GM12874 (cell line): ENCODE results near the gene BSPH1.

Source experiments
- TF ChIP-seq, protein P1 (sequence below): IDR thresholded peaks from 2 replicates; pipeline ENCODE4 v1.5.1; 2011; ENCODE audit warnings: low read depth, mild to moderate bottlenecking, control low read depth, low read length, moderate library complexity; ENCODE audit not compliant: insufficient read depth

Gene BSPH1, protein sequence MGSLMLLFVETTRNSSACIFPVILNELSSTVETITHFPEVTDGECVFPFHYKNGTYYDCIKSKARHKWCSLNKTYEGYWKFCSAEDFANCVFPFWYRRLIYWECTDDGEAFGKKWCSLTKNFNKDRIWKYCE

DNA sequence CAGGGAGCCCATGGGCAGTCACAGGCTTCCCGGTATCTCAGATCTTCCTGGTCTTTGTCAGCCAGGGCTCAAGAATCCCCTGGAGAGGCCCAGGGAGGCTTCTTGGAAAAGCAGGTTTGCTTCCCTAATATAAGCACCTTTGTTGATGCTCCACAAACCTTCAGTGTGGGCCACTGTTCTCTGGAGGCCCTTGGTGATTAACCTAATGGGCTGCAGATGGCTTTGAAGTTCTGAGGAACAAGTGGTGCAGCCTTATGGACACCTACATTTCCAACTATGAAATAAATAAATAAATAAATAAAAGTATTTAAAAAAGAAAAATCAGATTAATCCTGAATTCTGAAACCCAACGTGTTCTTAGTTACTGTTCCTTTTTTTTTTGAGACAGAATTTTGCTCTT lies at the start of gene BSPH1:
TSS of gene BSPH1 (minus strand) at position 101 of the 400 bp plus-strand sequence. CDS start at position 12, 89 bp downstream.
- TF ChIP-seq, protein P1, sequence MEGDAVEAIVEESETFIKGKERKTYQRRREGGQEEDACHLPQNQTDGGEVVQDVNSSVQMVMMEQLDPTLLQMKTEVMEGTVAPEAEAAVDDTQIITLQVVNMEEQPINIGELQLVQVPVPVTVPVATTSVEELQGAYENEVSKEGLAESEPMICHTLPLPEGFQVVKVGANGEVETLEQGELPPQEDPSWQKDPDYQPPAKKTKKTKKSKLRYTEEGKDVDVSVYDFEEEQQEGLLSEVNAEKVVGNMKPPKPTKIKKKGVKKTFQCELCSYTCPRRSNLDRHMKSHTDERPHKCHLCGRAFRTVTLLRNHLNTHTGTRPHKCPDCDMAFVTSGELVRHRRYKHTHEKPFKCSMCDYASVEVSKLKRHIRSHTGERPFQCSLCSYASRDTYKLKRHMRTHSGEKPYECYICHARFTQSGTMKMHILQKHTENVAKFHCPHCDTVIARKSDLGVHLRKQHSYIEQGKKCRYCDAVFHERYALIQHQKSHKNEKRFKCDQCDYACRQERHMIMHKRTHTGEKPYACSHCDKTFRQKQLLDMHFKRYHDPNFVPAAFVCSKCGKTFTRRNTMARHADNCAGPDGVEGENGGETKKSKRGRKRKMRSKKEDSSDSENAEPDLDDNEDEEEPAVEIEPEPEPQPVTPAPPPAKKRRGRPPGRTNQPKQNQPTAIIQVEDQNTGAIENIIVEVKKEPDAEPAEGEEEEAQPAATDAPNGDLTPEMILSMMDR, result no peak

- TF ChIP-seq, protein P1, result no peak
Observed at GRCh38 chr19:48036765-48037164, 44.8 kb upstream of the BSPH1 start.

DNA sequence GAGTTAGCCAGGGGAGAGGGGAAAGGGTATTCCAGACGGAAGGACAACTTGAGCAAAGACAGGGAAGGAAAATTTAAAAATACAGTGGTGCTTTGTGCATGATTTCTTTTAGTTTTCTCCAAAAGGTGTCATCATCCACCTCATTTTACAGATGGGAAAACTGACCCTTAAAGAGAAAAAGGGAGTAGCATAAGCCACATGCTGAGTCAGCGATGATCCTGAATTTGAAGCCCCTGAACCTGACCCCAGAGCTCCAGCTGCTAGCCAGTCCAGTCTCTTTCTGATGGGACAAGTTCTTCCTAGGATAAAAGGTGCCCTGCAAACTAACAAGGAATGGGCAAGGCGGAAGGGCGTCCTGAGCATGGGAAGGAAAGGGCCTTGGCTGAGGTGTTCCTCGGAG lies 41.6 kb upstream of the BSPH1 start:
- TF ChIP-seq, protein P1, result no peak

DNA sequence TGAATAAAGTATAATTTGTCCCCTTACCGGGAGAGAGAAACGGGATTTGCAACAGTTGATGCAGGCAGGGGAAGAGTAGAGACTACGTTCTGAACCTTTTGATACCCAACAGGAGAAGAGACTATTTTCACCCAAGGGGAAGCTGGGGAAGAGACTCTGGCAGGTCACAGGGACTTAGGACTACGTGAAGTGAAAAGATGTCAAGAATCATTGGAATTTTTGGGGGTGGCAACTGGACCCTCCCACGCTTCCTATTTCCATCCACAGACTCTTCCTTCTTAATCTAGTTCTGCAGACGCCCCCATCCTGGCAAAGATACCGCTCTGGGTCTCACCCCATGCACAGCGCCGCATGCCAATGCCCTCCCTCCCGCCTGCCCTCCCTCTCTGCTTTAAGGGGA lies 38.1 kb upstream of the BSPH1 start:
- TF ChIP-seq, protein P1, result no peak

DNA sequence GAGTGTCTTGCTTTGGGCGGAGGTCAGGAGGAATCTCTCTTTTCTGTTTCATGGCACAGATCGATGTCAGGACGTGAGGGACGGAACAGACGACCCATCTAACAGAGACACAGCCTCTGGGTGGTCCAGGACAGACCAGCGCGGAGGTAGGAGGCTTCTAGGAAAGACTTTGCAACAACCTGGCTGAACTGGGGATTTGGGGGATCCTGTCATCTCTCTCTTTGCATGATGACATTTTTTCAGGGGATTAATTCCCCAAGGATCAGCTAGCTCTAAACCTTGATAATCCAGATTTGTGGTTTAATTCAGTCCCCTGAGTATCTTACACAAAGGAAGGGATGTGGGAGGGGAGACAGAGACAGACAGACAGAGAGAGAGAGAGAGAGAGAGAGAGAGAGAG lies 37.5 kb upstream of the BSPH1 start:
- TF ChIP-seq, protein P1, result no peak

- TF ChIP-seq, protein P1, result no peak
Observed at GRCh38 chr19:48025480-48025879, 33.5 kb upstream of the BSPH1 start.

- TF ChIP-seq, protein P1, result no peak
Observed at GRCh38 chr19:48023518-48023917, 31.5 kb upstream of the BSPH1 start.
